RWPE2 (cell line): ENCODE results near the gene DDX1.

Experiments used
- ATAC-seq: fragments of 200-7000 bp; cut with Tn5 transposase; 3 replicates; pipeline ENCODE4 v1.9.1; 2021; ENCODE audit warnings: low read depth
- DNase-seq: peaks from one replicate; pipeline ENCODE4 v3.0.0-alpha.2; 2020; ENCODE audit warnings: low spot score
- H3K27ac ChIP-seq: fragments of 450-650 bp; 2 replicates; pipeline ENCODE4 v1.5.1; 2017; ENCODE audit warnings: mild to moderate bottlenecking; ENCODE audit not compliant: poor library complexity, severe bottlenecking
- H3K27me3 ChIP-seq: fragments of 250-450 bp; sonication (Bioruptor Pico); 2 replicates; pipeline ENCODE4 v1.5.1; 2021; ENCODE audit warnings: mild to moderate bottlenecking, moderate library complexity; ENCODE audit not compliant: insufficient read depth, poor library complexity, severe bottlenecking
- H3K36me3 ChIP-seq: fragments of 250-450 bp; sonication (Bioruptor Pico); 2 replicates; pipeline ENCODE4 v1.5.1; 2020; ENCODE audit warnings: low read depth, mild to moderate bottlenecking, moderate library complexity
- H3K4me1 ChIP-seq: fragments of 250-450 bp; sonication (Bioruptor Pico); 2 replicates; pipeline ENCODE4 v1.5.1; 2021; ENCODE audit warnings: mild to moderate bottlenecking, moderate library complexity; ENCODE audit not compliant: insufficient read depth, poor library complexity, severe bottlenecking
- H3K4me3 ChIP-seq: fragments of 250-450 bp; sonication (Bioruptor Pico); 2 replicates; pipeline ENCODE4 v1.5.1; 2021; ENCODE audit warnings: mild to moderate bottlenecking, moderate library complexity; ENCODE audit not compliant: severe bottlenecking
- H3K9me3 ChIP-seq: fragments of 250-450 bp; sonication (Bioruptor Pico); 2 replicates; pipeline ENCODE4 v1.5.1; 2021; ENCODE audit warnings: mild to moderate bottlenecking, moderate library complexity; ENCODE audit not compliant: severe bottlenecking
- TF ChIP-seq, protein P1 (sequence below): fragments of 450-650 bp; IDR thresholded peaks from one replicate; pipeline ENCODE4 v1.5.1; 2017; ENCODE audit warnings: mild to moderate bottlenecking, moderate library complexity; ENCODE audit not compliant: poor library complexity, severe bottlenecking

Gene DDX1

DNA sequence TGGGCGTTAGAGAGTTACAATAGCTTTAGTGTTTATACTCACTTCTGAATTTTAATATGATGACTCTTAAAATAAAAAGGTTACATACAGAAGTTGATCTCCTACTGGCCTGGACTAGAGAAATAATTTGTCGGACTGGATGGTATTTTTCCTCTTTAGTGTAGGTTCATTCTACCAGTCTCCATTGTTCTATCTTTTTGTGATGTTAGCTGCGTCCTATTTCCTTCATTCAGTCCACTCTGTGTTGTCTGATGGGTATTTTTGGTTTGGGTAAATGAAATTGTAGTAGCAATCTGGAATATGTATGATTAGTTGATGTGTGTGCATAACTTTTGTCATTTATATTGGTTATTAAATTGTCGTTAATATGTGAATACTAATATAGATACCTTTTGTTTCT lies 5.3 kb downstream of the DDX1 start:
- no peak overlapping the region for H3K27ac ChIP-seq
- no peaks in the 10 kb centered on the region for H3K9me3 ChIP-seq
- peaks cover 5% of the 10 kb centered on the region for H3K4me1 ChIP-seq
- TF ChIP-seq, protein P1, sequence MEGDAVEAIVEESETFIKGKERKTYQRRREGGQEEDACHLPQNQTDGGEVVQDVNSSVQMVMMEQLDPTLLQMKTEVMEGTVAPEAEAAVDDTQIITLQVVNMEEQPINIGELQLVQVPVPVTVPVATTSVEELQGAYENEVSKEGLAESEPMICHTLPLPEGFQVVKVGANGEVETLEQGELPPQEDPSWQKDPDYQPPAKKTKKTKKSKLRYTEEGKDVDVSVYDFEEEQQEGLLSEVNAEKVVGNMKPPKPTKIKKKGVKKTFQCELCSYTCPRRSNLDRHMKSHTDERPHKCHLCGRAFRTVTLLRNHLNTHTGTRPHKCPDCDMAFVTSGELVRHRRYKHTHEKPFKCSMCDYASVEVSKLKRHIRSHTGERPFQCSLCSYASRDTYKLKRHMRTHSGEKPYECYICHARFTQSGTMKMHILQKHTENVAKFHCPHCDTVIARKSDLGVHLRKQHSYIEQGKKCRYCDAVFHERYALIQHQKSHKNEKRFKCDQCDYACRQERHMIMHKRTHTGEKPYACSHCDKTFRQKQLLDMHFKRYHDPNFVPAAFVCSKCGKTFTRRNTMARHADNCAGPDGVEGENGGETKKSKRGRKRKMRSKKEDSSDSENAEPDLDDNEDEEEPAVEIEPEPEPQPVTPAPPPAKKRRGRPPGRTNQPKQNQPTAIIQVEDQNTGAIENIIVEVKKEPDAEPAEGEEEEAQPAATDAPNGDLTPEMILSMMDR = no peak
- ATAC-seq = no peak
- no peak for DNase-seq
- no peaks in the 10 kb centered on the region for H3K27me3 ChIP-seq
- no peak overlapping the region for H3K4me3 ChIP-seq
- peaks cover 82% of the 10 kb centered on the region for H3K36me3 ChIP-seq

DNA sequence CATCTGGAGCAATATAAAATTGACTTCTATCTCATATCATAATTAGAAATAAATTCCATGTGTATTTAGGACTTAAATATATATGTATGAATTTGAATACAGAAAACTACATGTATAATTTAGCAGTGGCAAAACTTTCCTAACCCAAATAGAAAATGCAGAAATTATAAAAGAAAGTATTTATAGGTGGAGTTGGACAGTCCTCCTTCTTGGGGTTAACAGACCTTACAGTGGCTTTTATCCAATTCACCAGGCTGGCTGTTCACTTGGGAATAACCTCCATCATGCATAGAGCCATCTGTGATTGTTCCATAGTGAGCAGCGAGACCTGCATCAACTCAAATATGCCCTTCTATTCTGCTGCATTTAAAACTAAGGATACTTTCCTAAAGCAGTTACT lies 8.3 kb downstream of the DDX1 start:
- no peaks in the 10 kb centered on the region for H3K4me1 ChIP-seq
- no peaks in the 10 kb centered on the region for H3K27me3 ChIP-seq
- DNase-seq (no peak), ATAC-seq (no peak)
- peaks cover 98% of the 10 kb centered on the region for H3K36me3 ChIP-seq
- H3K27ac ChIP-seq = no peak overlapping the region
- no peak overlapping the region for H3K4me3 ChIP-seq
- H3K9me3 ChIP-seq = no peaks in the 10 kb centered on the region
- TF ChIP-seq, protein P1 = no peak

DNA sequence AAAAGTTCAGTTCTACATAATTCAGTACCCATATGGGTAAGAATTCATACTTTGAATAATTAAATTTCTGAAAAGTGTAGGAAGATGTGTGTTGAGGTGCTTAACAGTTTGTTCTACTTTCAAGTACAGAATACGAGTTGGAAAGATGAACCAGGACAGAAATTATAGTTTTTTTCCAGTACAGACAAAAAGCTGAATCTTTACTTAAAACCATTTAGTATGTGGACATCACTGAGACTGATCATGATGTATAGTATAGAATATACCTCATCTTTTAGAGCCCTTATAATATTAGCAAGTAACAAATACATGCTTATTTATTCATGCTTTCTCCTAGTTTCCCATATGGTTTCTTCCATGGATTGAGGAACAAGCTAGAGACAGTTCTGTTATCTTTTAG lies 10.0 kb downstream of the DDX1 start:
- no peak for DNase-seq
- no peak for ATAC-seq
- peaks cover 98% of the 10 kb centered on the region for H3K36me3 ChIP-seq

DNA sequence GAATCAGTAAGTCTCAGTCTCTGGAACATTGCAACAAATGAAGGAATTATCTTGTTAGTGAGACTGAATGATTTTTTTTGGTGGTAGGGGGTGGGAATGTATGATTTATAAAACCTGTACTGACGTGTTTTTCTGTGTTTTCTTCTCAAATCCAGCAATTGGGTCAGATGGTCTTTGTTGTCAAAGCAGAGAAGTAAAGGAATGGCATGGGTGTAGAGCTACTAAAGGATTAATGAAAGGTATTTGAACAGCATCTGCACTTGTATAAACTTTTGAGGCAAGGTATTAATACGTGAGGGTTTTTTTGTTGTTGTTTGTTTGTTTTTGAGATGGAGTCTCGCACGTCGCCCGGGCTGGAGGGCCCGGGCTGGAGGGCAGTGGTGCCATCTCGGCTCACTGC lies 10.7 kb downstream of the DDX1 start:
- no peaks in the 10 kb centered on the region for H3K9me3 ChIP-seq
- no peak overlapping the region for H3K4me3 ChIP-seq
- H3K36me3 ChIP-seq = peaks cover 98% of the 10 kb centered on the region
- ATAC-seq (no peak), DNase-seq (no peak)
- H3K4me1 ChIP-seq = no peaks in the 10 kb centered on the region
- TF ChIP-seq, protein P1 = no peak
- H3K27me3 ChIP-seq = no peaks in the 10 kb centered on the region
- no peak overlapping the region for H3K27ac ChIP-seq

More for the DNA sequence above, 10.0 kb downstream of the DDX1 start:
- Histone ChIP-seq H3K27ac (no peak overlapping the region), H3K9me3 (no peaks in the 10 kb centered on the region), H3K4me1 (no peaks in the 10 kb centered on the region), H3K27me3 (no peaks in the 10 kb centered on the region), H3K4me3 (no peak overlapping the region)
- TF ChIP-seq, protein P1 = no peak

DNA sequence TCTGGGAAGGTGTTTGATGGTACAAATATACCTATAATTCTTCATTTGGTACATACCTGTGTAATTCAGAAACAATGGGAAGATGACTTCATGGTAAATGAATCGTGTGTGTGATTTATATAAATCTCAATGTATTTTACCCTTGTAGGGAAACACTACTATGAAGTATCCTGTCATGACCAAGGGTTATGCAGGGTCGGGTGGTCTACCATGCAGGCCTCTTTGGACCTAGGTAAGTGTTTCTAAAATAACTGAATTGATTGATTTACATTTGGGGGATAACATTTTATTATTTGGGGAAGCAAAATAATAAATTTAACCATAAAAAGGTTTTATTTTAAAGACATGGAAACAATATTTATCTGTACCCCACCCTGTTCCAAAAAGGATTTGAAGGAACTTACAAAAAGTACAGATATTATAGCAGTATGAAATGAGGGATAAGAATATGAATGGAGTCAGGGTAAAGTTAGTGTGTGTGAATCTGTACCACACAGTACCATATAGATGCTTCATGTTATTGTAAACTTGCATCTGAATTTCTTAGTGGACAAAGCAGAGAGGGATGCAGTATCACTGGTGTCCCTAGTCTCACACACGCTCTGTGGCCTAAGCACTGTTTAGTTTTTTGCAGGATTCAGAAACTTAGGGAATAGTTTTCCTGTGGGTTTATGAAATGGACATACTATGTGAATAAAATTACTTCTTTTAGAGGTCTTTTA lies 11.5 kb downstream of the DDX1 start:
- no peak for DNase-seq
- H3K27ac ChIP-seq = no peak overlapping the region
- no peaks in the 10 kb centered on the region for H3K27me3 ChIP-seq
- TF ChIP-seq, protein P1 = no peak
- H3K4me3 ChIP-seq = no peak overlapping the region
- ATAC-seq = no peak
- H3K9me3 ChIP-seq = no peaks in the 10 kb centered on the region
- no peaks in the 10 kb centered on the region for H3K4me1 ChIP-seq
- peaks cover 98% of the 10 kb centered on the region for H3K36me3 ChIP-seq
